Measurements from ENCODE around the gene COA7.

DNA sequence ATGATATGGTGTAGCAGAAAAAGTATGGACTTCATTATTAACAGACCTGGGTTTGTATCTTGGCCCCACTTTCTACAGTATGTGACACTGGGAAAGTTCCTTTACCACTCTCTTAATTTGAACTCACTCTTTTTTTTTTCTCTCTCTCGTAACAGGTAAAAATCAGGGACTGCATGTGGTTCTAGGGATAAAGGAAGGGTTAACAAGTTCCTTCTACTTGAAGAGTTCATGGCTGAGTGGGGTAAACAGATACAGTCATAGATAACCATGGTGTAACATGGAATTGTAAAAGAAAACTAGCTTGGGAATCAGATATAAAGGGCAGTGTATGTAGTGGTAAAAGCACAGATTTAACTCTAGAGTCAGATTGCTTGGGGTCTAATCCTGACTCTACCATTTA is 49.3 kb upstream of the COA7 start:
- TF ChIP-seq, protein P1, sequence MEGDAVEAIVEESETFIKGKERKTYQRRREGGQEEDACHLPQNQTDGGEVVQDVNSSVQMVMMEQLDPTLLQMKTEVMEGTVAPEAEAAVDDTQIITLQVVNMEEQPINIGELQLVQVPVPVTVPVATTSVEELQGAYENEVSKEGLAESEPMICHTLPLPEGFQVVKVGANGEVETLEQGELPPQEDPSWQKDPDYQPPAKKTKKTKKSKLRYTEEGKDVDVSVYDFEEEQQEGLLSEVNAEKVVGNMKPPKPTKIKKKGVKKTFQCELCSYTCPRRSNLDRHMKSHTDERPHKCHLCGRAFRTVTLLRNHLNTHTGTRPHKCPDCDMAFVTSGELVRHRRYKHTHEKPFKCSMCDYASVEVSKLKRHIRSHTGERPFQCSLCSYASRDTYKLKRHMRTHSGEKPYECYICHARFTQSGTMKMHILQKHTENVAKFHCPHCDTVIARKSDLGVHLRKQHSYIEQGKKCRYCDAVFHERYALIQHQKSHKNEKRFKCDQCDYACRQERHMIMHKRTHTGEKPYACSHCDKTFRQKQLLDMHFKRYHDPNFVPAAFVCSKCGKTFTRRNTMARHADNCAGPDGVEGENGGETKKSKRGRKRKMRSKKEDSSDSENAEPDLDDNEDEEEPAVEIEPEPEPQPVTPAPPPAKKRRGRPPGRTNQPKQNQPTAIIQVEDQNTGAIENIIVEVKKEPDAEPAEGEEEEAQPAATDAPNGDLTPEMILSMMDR (IDR thresholded peaks at IDR 0.05 in 8 of 11, conservative IDR thresholded peaks at IDR 0.05 in 3 of 11), result no peak
- no peak for TF ChIP-seq POLR2A (IDR thresholded peaks at IDR 0.05)
